ENCODE data around the gene NKX6-2.

The NKX6-2 gene

GRCh38 chr10:132790934-132791829 lies 5.2 kb upstream of the NKX6-2 start:
- ChIA-PET CTCF (interaction anchor here (1.1 kb wide), 1 partner anchor 17 kb away, joined by 3 read pairs; no protein-coding TSS in a partner anchor), POLR2A (no interaction called here)
- no peak for DNase-seq (ENCODE audit: extremely low spot score)
- TF ChIP-seq CTCF (IDR thresholded peaks at IDR 0.05; ENCODE audit: control extremely low read depth, extremely low read depth, low read depth, missing control alignments): no peak

DNA sequence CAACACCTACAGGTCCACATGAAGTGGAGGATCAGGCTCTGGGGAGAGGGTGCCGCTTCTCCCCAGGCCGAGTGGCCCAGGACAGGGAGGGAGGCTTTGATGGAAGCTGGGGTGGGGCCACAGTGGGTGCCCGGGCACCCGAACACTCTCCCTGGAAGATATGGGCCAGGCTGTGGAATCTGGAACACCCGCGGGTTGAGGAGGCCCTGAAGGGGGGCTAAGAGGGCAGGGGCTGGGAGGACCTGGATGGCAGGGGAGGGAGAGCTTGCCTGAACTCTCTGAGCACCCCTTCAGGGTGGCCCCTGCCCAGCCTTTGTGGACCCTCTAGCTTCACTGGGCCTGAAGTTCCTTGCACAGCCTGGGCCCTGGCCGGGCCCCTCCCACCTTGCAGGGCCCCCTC lies 4.5 kb upstream of the NKX6-2 start:
- POLR2A ChIA-PET: no interaction called here
- DNase-seq (ENCODE audit: extremely low spot score): no peak
- no peak for TF ChIP-seq CTCF (IDR thresholded peaks at IDR 0.05; ENCODE audit: control extremely low read depth, extremely low read depth, low read depth, missing control alignments)
- CTCF ChIA-PET: interaction anchor here (1.1 to 1.2 kb wide), 2 partner anchors 18 to 135 kb away, joined by 3 read pairs; no protein-coding TSS in a partner anchor

GRCh38 chr10:132789659-132790148 lies 3.8 kb upstream of the NKX6-2 start:
- POLR2A ChIA-PET: no interaction called here
- CTCF ChIA-PET: interaction anchor here (1.2 kb wide), 1 partner anchor 135 kb away, joined by 3 read pairs; no protein-coding TSS in a partner anchor
- no peak for TF ChIP-seq CTCF (IDR thresholded peaks at IDR 0.05; ENCODE audit: control extremely low read depth, extremely low read depth, low read depth, missing control alignments)
- DNase-seq (ENCODE audit: extremely low spot score): no peak

GRCh38 chr10:132788831-132789219 lies 2.9 kb upstream of the NKX6-2 start:
- TF ChIP-seq CTCF (IDR thresholded peaks at IDR 0.05; ENCODE audit: control extremely low read depth, extremely low read depth, low read depth, missing control alignments): no peak
- no peak for DNase-seq (ENCODE audit: extremely low spot score)
- CTCF ChIA-PET: no interaction called here
- POLR2A ChIA-PET: no interaction called here

GRCh38 chr10:132788180-132788830 lies 2.4 kb upstream of the NKX6-2 start:
- POLR2A ChIA-PET: no interaction called here
- CTCF ChIA-PET: no interaction called here
- no peak for TF ChIP-seq CTCF (IDR thresholded peaks at IDR 0.05; ENCODE audit: control extremely low read depth, extremely low read depth, low read depth, missing control alignments)
- no peak for DNase-seq (ENCODE audit: extremely low spot score)

- no peak for DNase-seq (ENCODE audit: extremely low spot score)
- no peak for TF ChIP-seq CTCF (IDR thresholded peaks at IDR 0.05; ENCODE audit: control extremely low read depth, extremely low read depth, low read depth, missing control alignments)
- CTCF ChIA-PET: no interaction called here
- POLR2A ChIA-PET: no interaction called here
These were observed 1.7 kb upstream of the NKX6-2 start for GRCh38 chr10:132787495-132788179.

Measured in GM10248 (cell line).